GM12872 (cell line): ENCODE measurements around the gene CD7.
A peak's percentile ranks its signal among the peaks of the same experiment; 100 is the strongest.

Experiments used
- TF ChIP-seq, protein P1 (sequence below): IDR thresholded peaks from 3 replicates; pipeline ENCODE4 v1.5.1; 2011; ENCODE audit warnings: low read depth, mild to moderate bottlenecking, low read length, moderate library complexity; ENCODE audit not compliant: insufficient read depth

The CD7 gene

DNA sequence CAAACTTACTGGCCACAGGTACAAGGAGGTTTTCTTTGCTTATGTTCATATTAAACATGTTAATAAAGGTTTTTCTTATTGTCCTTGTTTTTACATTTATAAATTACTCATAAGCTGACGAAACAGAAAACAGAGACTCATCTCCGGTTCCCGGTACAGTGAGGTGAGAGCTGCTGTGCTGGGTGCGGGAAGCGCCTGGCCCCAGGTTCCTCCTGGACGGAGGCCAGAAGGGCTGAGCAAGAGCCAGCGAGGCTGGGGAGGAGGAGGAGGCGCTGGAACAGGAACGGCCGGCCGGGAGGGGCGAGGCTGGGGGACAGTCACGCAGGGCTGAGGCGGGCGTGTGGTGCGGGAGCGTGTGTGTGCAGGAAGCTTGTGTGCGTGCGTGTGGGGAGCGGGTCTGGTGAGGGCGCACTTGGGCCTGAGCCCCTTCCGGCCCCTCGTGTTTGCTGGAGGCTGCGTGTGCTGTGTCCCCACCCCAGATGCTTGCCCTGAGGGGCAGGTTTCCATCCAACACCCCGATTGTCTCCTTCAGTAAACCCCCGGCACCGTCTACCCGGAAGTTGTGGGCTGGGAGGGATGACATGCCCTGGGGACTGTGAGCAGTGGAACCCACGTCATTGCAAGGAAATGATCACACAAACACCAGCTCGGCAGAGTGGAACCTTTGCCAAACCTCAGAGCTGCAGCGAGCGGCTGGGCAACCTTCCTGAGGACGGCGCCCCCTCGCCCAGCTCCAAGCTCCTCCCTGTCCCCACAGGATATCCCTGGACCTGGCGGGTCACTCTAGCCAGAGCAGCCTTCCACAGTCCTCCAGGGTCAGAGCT, 19.5 kb downstream of the CD7 start:
- TF ChIP-seq, protein P1, sequence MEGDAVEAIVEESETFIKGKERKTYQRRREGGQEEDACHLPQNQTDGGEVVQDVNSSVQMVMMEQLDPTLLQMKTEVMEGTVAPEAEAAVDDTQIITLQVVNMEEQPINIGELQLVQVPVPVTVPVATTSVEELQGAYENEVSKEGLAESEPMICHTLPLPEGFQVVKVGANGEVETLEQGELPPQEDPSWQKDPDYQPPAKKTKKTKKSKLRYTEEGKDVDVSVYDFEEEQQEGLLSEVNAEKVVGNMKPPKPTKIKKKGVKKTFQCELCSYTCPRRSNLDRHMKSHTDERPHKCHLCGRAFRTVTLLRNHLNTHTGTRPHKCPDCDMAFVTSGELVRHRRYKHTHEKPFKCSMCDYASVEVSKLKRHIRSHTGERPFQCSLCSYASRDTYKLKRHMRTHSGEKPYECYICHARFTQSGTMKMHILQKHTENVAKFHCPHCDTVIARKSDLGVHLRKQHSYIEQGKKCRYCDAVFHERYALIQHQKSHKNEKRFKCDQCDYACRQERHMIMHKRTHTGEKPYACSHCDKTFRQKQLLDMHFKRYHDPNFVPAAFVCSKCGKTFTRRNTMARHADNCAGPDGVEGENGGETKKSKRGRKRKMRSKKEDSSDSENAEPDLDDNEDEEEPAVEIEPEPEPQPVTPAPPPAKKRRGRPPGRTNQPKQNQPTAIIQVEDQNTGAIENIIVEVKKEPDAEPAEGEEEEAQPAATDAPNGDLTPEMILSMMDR, result no peak

DNA sequence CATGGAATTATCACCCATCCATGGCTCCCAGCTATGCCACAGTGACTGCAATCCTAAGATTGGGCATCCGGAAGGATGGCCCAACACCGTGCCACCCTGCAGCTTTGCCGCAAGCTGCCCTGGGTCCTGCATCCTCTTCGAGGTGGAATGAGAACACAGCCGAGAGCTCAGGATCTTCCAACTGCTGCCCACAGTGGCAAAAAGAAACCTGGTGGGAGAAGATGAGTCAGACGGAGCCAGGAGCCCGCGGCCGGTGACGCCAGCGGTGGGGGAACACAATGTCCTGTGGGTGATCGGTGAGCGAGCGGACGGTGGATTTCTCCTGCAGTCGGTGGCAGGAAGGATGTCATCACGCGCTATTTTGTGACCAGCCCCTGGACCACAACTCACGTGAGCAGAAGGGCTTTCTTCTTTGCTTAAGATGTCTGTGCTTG, 20.1 kb downstream of the CD7 start:
- TF ChIP-seq, protein P1, result 0 out of 3 replicates have a peak, but pooled peaks have one; percentile 2

DNA sequence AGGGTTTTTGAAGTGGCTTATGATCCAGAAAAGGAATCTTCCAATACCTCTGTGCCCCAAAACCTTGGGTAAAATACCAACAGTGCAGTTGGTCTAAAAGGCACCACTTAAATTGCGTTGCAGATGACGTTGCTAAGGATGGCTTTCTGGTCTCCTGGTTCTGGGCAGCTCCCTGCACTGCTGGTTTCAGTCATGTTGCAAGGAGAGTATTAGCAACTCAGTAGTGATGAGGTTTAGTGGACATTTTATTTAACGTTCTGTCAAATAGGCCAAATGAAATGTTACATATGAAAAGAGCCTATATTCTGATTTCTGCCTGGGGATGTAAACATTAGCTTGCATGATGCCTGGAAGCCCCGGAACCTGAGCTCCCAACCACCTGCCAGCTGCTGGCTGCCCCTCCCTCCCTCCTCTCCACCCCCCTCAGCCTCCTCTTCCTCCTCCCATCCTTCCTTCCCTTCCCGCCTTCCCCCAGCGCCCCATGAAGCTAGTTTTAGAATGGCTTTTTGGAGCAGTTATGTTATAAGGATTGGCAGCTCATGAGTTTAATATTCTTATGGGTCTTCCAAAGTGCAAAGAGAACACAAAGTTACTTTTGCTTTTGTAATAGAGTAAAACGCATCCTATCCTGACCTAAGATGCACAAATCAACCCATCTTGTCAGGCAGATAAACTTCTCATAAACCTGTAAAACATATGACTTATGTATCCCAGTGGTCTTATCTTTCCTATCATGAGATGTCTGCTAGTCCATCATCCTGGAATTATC, 20.7 kb downstream of the CD7 start:
- TF ChIP-seq, protein P1, result no peak

DNA sequence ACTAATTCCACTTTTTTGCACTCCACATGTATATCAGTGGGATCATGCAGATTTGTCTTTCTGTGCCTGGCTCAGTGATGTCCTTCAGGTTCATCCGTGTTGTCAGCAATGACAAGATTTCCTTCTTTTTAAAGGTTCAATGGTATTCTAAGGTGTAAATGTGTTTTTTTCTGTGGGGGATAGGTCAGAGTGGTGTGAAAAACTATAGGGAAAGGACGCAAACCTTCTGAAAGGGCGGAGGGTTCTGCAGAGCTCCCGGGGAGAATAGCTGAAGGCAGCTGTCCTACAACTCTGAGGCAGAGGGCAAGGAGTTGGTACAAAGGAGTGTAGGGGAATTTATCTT, 22.0 kb downstream of the CD7 start:
- TF ChIP-seq, protein P1, result no peak

- TF ChIP-seq, protein P1, result no peak
These were observed 23.2 kb downstream of the CD7 start for GRCh38 chr17:82294064-82294773.

DNA sequence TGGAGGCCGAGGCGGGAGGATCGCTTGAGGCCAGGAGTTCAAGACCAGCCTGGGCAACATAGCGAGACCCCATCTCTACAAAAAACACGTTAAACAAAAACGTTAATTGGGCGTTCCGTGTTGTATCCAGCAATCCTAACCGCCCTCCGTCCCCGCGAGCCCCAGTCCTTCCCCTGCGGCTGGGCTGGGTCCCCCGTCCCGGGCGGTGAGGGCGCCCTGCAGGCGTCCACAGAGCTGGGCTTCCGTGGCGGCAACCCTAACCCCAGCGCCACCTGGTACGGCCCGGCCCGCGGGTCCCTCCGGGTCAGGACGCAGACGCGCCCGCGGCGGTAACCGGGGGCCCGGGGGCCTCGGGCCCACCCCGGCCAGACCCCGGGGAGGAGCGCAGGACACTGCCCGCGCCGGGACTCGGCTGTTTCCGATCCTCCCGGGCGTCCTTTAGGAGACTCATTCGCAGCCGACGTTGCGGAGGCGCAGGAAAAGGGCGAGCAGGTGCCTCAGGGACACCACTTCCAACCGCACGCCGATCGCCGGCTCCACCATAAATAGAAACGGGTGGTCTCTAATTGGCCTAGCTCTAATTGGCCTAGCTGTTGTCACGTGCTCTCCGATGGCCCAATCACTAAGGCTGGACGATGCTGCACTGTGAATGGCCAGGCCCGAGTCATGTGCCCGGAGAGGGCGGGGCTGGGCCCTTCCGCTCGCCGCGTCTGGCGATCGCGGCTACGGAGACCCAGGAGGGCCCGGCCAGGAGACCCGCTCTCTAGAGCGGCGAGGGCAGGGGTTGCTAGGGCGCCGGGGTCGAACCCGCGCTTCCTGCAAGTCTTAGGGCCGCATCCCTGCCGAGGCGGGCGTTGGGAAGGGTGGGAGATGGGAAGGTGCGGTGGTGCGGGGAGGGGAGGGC, 24.9 kb downstream of the CD7 start:
- TF ChIP-seq, protein P1, result no peak
